K562 (cell line): Measurements from ENCODE around the gene PLXNB3.

ENCODE experiments used
- BRCA1 ChIP-seq, 2 experiments: fragments of 450-650 bp in 1 of 2; sonication (generic) in 1 of 2; formaldehyde crosslinking in 1 of 2; IDR thresholded peaks; 2 replicates each; pipeline versions ENCODE4 v1.5.0 to v1.6.1; 2017 to 2020; ENCODE audit warnings: mild to moderate bottlenecking in 1 of 2, missing genetic modification reagents in 1 of 2
- CHD4 ChIP-seq: fragments of 200-600 bp; sonication (generic); IDR thresholded peaks from 3 replicates; pipeline ENCODE4 v1.6.1; 2012; ENCODE audit warnings: low read depth, mild to moderate bottlenecking, mixed read lengths, low read length, inconsistent platforms; ENCODE audit not compliant: insufficient read depth, insufficient replicate concordance, poor library complexity, severe bottlenecking
- CTCF ChIP-seq, 3 experiments: IDR thresholded peaks in 2 of 3; conservative IDR thresholded peaks in 1 of 3; 2 replicates each; pipeline ENCODE4 v1.5.1; 2011 to 2012; ENCODE audit warnings: low read length in 3 of 3, mild to moderate bottlenecking in 3 of 3, control low read depth in 2 of 3, improper control_type of control experiment in 1 of 3, inconsistent platforms in 1 of 3, low read depth in 1 of 3, mixed read lengths in 1 of 3, moderate library complexity in 1 of 3; ENCODE audit not compliant: insufficient read depth in 2 of 3
- POLR2A ChIP-seq: fragments of 450-650 bp; conservative IDR thresholded peaks from 2 replicates; pipeline ENCODE4 v1.6.1; 2016
- SIN3A ChIP-seq, 2 experiments: fragments of 150-350 bp in 1 of 2; IDR thresholded peaks; 2 replicates each; pipeline ENCODE4 v1.6.1; 2011 to 2016; ENCODE audit warnings: borderline replicate concordance in 2 of 2, low read depth in 2 of 2, low read length in 2 of 2, mild to moderate bottlenecking in 2 of 2, moderate library complexity in 2 of 2; ENCODE audit not compliant: control insufficient read depth in 1 of 2
- UBTF ChIP-seq, 2 experiments: IDR thresholded peaks; 2 replicates each; pipeline ENCODE4 v1.6.1; 2012; ENCODE audit warnings: improper control_type of control experiment in 2 of 2, low read depth in 2 of 2, low read length in 2 of 2, borderline replicate concordance in 1 of 2
- YY1 ChIP-seq, 3 experiments: IDR thresholded peaks; 2 replicates each; pipeline ENCODE4 v1.6.1; 2011; ENCODE audit warnings: low read length in 2 of 3, mild to moderate bottlenecking in 2 of 3, moderate library complexity in 2 of 3, borderline replicate concordance in 1 of 3, control low read depth in 1 of 3, low read depth in 1 of 3; ENCODE audit not compliant: insufficient read depth in 3 of 3, insufficient replicate concordance in 2 of 3, control insufficient read depth in 1 of 3, insufficient read length in 1 of 3; ENCODE audit errors: extremely low read depth in 1 of 3
- ZFP91 ChIP-seq: sonication (generic); formaldehyde crosslinking; IDR thresholded peaks from 2 replicates; pipeline ENCODE4 v1.8.0; 2022; ENCODE audit warnings: mild to moderate bottlenecking, missing genetic modification reagents

GRCh38 chrX:153776120-153776599, 12.1 kb downstream of the PLXNB3 start:
- TF ChIP-seq YY1 (IDR thresholded peaks at IDR 0.05; ENCODE audit: borderline replicate concordance in 1 of 3, control insufficient read depth in 1 of 3, extremely low read depth in 1 of 3, insufficient read depth in 3 of 3, insufficient read length in 1 of 3, insufficient replicate concordance in 2 of 3, low read depth in 1 of 3, low read length in 2 of 3) (no peak), UBTF (IDR thresholded peaks at IDR 0.05; ENCODE audit: borderline replicate concordance in 1 of 2, low read depth in 2 of 2, low read length in 2 of 2) (no peak), SIN3A (IDR thresholded peaks at IDR 0.05; ENCODE audit: borderline replicate concordance in 2 of 2, control insufficient read depth in 1 of 2, low read depth in 2 of 2, low read length in 2 of 2) (no peak), CTCF (IDR thresholded peaks at IDR 0.05 in 2 of 3, conservative IDR thresholded peaks at IDR 0.05 in 1 of 3; ENCODE audit: insufficient read depth in 2 of 3, low read depth in 1 of 3, low read length in 3 of 3) (no peak), CHD4 (no peak), BRCA1 (IDR thresholded peaks at IDR 0.05) (no peak), BRCA1 (CRISPR knock-in tag; IDR thresholded peaks at IDR 0.05) (no peak), POLR2A (no peak), ZFP91 (CRISPR knock-in tag) (no peak)
